Activated naive CD8-positive, alpha-beta T cell treated with anti-CD3 and anti-CD28 coated beads, Interleukin-2, amount 50 U/mL, for 24 hours (primary cell): ENCODE data around the gene LILRB2.
"Not testable (repeated sequence)": the region's sequence is repeated elsewhere in the genome, so short reads cannot be mapped to it uniquely, and the experiment has no call there.

Experiments
- ATAC-seq: fragments of 150-1000 bp; cut with Tn5 transposase; one replicate; pipeline ENCODE4 v1.10.0; 2021
- DNase-seq: peaks from one replicate; pipeline ENCODE4 v3.0.0; 2021
- H3K27ac Mint-ChIP-seq: one replicate; pipeline ENCODE4 v1.8.0; 2021; ENCODE audit warnings: mild to moderate bottlenecking, mixed read lengths
- H3K27me3 Mint-ChIP-seq: one replicate; pipeline ENCODE4 v1.8.0; 2021; ENCODE audit warnings: mixed read lengths
- H3K36me3 Mint-ChIP-seq: one replicate; pipeline ENCODE4 v1.8.0; 2021; ENCODE audit warnings: low read depth, mixed read lengths
- H3K4me1 Mint-ChIP-seq: one replicate; pipeline ENCODE4 v1.8.0; 2021; ENCODE audit warnings: mixed read lengths
- H3K4me3 Mint-ChIP-seq: one replicate; pipeline ENCODE4 v1.8.0; 2021; ENCODE audit warnings: mild to moderate bottlenecking, moderate library complexity, mixed read lengths
- H3K9me3 Mint-ChIP-seq: one replicate; pipeline ENCODE4 v1.8.0; 2021; ENCODE audit warnings: mixed read lengths

The LILRB2 gene

DNA sequence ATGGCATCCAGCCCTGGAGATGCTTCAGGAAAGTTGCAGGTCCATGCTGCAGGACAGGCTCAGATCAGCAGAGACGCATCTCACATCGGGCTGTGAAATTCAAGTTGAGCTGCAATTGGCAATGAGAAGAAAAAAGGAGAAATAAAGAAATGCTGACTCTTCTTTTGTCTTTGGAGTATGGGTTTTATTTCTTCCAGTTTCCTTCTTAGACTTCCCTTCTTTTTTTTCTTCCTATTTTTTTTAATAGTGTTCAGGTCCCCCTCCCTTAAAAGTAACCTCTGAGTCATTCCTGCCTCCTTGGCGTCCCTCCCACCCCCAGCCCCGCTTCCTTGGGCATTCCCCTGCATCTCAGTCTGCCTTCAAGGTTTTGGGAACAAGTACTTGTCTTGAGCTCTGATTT, 9.3 kb downstream of the LILRB2 start:
- H3K9me3 Mint-ChIP-seq, H3K4me1 Mint-ChIP-seq, H3K36me3 Mint-ChIP-seq, H3K4me3 Mint-ChIP-seq, DNase-seq, H3K27ac Mint-ChIP-seq, ATAC-seq: not testable (repeated sequence)
- H3K27me3 Mint-ChIP-seq: peaks cover 27% of the 10 kb centered on the region

DNA sequence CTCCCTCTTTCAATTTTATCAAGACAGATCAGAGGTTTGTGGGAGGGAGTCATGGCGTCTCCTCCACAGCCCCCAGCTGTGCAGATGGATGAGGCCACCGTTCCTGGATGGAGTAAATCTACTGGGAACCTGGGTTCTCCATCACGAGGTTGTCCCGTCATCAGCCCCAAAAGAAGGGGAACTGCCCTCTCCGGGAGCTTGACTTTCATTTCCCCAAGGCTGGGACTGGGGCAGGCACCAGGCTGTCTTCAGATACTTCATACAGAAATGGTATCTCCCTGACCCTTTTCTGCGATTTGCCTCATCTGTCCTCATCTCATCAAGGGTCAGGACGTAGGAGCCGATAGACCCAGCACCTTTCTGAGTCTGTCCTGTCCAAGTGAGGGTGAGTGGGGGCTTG, 9.8 kb downstream of the LILRB2 start:
- DNase-seq (no peak), ATAC-seq (no peak)
- Mint-ChIP-seq H3K36me3 (no peaks in the 10 kb centered on the region), H3K9me3 (no peaks in the 10 kb centered on the region), H3K27ac (no peak overlapping the region), H3K27me3 (peaks cover 26% of the 10 kb centered on the region), H3K4me1 (no peaks in the 10 kb centered on the region), H3K4me3 (no peak overlapping the region)

DNA sequence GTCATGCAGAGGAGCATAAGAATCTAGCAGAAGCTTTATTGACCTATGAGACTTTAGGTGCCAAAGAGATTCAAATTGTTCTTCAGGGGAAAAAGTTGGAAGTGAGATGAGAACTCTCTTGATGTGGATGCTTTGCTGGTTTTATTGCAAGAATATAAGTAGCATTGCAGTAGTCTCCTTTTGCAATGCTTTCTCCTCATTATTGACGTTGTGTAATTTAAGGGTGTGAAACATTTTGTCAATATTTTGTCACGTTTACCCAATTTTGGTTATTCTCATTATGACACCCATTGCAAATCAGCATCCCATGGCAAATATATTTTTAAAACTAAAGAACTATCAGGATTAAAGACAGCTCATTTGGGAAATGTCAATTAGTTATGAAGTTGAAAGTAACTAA, 12.0 kb downstream of the LILRB2 start:
- no peak overlapping the region for H3K27ac Mint-ChIP-seq
- no peaks in the 10 kb centered on the region for H3K4me1 Mint-ChIP-seq
- no peaks in the 10 kb centered on the region for H3K36me3 Mint-ChIP-seq
- DNase-seq (no peak), ATAC-seq (no peak)
- H3K9me3 Mint-ChIP-seq: no peaks in the 10 kb centered on the region
- peaks cover 31% of the 10 kb centered on the region for H3K27me3 Mint-ChIP-seq
- no peak overlapping the region for H3K4me3 Mint-ChIP-seq

DNA sequence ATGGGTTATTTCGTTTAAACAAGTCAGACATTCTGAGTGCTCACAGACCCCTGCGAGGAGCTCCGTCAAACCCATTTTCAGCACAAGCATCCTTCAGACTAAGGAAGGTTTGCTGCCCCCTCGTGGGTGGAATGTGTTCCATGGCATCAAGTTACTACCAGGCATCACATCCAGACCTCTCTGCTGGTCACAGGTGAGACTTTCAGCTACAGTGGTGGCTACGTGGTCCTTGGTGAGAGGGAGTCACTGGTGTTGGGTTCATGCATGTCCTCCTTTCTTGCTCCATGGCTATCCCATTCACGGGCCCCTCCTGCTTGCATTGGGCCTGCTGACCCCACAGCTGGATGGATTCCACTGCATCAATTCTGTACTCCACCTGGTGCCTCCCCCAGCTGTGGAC, 14.8 kb downstream of the LILRB2 start:
- Mint-ChIP-seq H3K36me3 (no peaks in the 10 kb centered on the region), H3K9me3 (no peaks in the 10 kb centered on the region), H3K4me3 (no peak overlapping the region), H3K27me3 (peaks cover 22% of the 10 kb centered on the region), H3K27ac (no peak overlapping the region), H3K4me1 (no peaks in the 10 kb centered on the region)
- ATAC-seq (peak; percentile 59), DNase-seq (peak; percentile 79)

DNA sequence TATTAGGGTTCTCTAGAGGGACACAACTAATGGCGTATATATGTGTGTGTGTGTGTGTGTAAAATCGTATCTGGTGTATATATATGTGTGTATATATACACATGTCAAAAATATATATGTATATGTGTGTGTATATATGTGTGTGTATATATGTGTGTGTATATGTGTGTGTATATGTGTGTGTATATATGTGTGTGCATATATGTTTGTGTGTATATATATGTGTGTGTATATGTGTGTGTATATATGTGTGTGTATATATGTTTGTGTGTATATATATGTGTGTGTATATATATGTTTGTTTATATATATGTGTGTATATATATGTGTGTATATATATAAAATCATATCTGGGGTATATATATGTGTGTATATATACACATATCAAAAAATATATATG, 18.4 kb downstream of the LILRB2 start:
- no peaks in the 10 kb centered on the region for H3K4me1 Mint-ChIP-seq
- no peak overlapping the region for H3K27ac Mint-ChIP-seq
- DNase-seq (no peak), ATAC-seq (no peak)
- peaks cover 22% of the 10 kb centered on the region for H3K27me3 Mint-ChIP-seq
- no peaks in the 10 kb centered on the region for H3K9me3 Mint-ChIP-seq
- no peaks in the 10 kb centered on the region for H3K36me3 Mint-ChIP-seq
- H3K4me3 Mint-ChIP-seq: no peak overlapping the region

DNA sequence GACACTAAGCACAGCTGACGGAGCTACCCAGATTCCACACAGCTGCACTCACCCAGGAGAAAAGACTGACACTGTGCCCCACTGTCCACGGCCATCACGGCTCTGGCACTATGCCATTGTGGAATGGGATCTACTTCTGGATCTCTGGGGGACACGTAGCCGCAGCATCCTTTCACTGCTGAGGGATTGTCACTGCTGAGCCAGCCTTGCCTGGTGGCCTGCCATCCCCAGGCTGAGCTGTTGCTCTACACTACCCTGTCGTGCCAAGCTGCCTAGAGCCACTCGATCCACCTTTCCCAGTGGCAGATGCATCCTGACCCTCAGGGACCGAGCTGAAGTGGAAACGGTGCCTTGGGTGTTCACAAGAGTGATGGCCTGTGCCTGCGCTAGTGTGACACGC, 18.8 kb downstream of the LILRB2 start:
- Mint-ChIP-seq H3K9me3 (no peaks in the 10 kb centered on the region), H3K27ac (no peak overlapping the region), H3K4me1 (no peaks in the 10 kb centered on the region), H3K4me3 (no peak overlapping the region), H3K36me3 (no peaks in the 10 kb centered on the region), H3K27me3 (peaks cover 24% of the 10 kb centered on the region)
- ATAC-seq: no peak
- no peak for DNase-seq

DNA sequence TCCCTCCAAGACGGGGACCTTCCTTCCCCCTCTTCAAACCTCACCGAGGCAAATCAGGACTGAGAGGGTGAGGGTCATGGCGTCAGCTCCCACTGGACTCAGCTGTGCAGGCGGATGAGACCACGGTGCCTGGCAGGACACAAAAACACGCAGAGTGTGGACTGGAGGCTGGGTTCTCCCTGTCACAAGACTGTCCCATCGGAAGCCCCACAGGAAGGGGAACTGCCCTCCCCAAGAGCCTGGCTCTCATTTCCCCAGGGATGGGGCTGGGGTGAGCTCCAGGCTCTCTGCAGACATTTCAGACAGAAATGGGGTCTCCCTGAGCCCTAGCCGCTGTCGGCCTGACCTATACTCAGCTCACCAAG, 23.8 kb downstream of the LILRB2 start, which contains the start of gene LILRB5:
Gene LILRB5, minus strand, starts transcription at position 158 of the 365 bp plus-strand sequence. Its CDS starts 80 bp downstream, at position 78.
- no peaks in the 10 kb centered on the region for H3K9me3 Mint-ChIP-seq
- H3K4me1 Mint-ChIP-seq: no peaks in the 10 kb centered on the region

DNA sequence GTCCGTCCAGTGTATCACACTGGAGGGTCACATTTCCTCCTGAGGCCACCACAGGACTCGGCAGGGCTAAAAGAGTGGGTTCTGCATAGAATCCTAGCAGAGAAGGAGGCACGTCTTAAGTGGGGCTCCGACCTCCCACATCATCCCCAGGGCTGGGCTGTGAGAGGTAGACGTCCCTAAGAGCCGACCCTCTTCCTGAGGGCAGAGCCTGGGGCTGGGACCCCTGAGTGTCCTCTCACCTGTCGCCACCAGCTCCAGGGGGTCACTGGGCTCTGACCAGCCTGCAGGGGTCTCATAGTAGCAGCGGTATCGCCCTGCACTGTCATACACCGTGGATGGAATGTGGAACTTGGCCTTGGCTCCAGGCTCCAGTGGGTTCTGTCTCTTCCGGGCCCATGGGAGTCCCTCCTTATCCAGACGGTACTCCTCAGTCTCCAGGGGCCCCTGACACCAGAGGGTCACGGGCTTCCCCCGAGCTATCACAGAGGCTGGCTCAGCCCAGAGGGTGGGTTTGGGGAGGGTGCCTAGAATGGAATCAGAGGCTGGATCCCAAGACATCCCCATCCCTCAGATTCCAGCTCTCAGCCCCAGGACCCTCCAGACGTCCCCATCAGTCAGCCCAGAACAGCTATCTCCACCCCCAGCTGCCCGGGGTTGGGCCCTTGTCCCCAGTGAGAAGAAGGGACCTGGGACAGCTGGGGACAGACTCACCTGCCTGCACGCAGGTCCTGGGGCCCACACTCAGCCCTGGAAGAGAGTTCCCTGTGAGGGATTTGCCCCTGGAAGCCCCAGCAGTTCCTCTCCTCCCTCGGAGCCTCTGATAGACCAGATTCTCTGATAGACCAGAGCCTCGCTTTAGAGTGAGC, 24.4 kb downstream of the LILRB2 start:
- H3K27ac Mint-ChIP-seq: no peak overlapping the region
- ATAC-seq: no peak
- DNase-seq: no peak
- no peaks in the 10 kb centered on the region for H3K36me3 Mint-ChIP-seq
- no peak overlapping the region for H3K4me3 Mint-ChIP-seq
- no peaks in the 10 kb centered on the region for H3K9me3 Mint-ChIP-seq
- no peaks in the 10 kb centered on the region for H3K4me1 Mint-ChIP-seq
- H3K27me3 Mint-ChIP-seq: peaks cover 18% of the 10 kb centered on the region

More for the DNA sequence above, 23.8 kb downstream of the LILRB2 start, which contains the start of gene LILRB5:
- ATAC-seq (no peak), DNase-seq (no peak)
- Mint-ChIP-seq H3K27me3 (peaks cover 22% of the 10 kb centered on the region), H3K4me3 (no peak within 1 kb of the TSS), H3K27ac (no peak within 1 kb of the TSS), H3K36me3 (no peaks in the 10 kb centered on the region)

DNA sequence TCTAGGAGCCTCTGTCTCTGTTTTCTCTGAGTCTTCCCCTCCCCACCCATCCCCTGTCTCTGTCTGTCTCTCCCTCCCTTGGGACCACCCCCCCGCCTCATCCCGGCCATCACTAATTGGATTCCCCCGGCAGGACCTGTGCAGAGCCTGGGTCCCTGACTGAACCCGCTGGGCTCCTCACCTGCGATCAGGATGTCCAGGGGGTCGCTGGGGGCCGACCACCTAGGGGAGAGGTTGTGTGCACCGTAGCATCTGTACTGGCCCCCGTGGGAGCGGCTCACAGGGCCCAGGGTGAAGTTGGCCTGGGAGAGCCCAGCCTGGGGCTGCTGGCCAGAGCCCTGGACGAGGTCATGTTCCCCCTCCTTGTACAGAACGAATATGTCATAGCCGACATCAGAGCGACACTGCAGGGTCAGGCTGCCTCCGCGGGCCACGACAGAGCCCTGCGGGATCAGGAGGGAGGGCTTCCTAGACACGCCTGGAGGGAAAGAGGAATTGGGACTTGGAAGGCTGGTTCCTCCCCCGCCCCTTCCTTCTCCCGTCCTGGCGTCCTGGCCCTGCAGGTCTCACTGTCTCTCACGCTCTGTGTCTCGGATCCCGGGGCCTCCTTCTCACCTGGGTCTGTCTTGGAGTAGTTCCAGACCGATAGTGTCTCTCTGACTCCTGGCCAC, 25.7 kb downstream of the LILRB2 start:
- H3K9me3 Mint-ChIP-seq: no peaks in the 10 kb centered on the region
- DNase-seq (no peak), ATAC-seq (no peak)
- no peaks in the 10 kb centered on the region for H3K36me3 Mint-ChIP-seq
- H3K27me3 Mint-ChIP-seq: peaks cover 17% of the 10 kb centered on the region
- no peak overlapping the region for H3K4me3 Mint-ChIP-seq
- H3K27ac Mint-ChIP-seq: no peak overlapping the region
- H3K4me1 Mint-ChIP-seq: no peaks in the 10 kb centered on the region

DNA sequence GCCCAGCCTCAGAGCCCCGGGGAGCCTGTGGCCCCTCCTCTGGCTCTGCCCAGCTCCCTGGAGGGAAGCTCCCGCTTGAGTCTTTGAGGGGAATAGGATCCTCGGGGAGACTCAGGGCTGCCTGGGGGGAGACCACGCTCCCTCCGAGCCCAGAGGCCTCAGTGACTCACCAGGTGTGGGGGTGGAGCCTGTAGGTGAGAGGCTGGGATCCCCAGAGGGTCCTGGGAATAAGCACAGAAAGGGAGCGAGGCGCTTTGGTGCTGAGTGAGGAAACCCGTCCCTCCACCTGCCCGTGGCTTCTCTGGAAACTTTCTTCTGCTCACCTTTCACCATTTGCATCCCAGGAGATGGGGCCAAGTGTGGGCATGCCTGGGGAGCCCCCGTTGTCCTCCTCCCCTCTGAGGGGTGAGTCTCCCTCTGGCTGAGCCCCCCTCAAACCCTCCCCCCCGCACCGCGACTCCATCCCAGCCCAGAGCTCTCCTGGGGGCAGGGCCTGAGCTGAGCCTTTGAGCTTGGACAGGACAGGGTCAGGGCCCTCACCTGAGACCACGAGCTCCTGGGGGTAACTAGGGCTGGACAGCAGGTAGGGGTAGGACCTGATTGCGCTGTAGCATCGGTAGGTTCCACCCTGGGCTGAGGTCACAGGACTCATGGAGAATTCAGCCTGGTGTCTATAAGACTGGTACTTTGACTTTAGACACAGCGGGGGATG, 26.6 kb downstream of the LILRB2 start:
- peaks cover 19% of the 10 kb centered on the region for H3K27me3 Mint-ChIP-seq
- no peaks in the 10 kb centered on the region for H3K36me3 Mint-ChIP-seq
- ATAC-seq (no peak), DNase-seq (no peak)
- no peaks in the 10 kb centered on the region for H3K4me1 Mint-ChIP-seq
- no peaks in the 10 kb centered on the region for H3K9me3 Mint-ChIP-seq
- H3K27ac Mint-ChIP-seq: no peak overlapping the region
- H3K4me3 Mint-ChIP-seq: no peak overlapping the region

DNA sequence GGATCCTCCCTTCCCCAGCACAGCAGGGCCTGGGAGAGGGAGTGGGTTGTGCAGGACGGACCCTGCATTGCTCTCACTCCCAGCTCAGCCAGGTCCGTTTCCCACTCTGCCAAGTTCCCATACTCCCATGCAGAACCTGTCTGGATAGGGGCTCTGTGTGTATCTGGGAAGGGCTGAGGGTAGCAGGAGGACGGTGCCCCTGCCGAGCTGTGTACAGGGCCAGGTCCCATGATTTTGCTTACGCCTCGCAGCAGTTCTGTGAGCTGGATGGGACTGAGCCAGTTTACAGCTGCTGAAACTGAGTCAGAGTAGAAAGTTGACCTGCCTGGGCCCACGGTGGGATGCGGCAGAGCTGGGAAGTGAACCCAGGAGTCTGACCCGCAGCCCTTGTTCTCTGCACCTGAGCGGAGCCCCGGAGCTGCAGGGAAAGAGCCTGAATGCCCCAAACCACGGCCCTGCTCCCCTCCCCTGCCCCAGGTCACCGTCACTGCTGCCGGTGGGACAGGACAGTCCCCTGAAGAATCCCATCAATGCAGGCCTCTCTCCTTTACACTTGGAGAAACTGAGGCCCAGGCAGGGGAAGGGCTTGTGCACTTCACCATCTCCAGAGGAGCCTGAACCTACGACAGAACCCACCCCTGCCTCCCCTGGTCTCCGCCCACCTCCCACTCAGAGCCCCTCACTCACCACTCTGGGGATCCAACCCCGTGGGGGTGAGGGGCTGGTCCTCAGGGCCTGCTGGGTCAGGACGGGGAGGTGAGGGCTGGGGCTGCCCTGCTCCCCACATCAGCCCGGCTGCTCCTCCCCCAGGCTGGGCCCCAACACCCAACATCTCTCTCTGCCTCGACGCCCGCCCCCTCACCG, 27.3 kb downstream of the LILRB2 start:
- Mint-ChIP-seq H3K4me1 (no peaks in the 10 kb centered on the region), H3K4me3 (no peak overlapping the region), H3K27me3 (peaks cover 17% of the 10 kb centered on the region), H3K9me3 (no peaks in the 10 kb centered on the region), H3K27ac (no peak overlapping the region), H3K36me3 (no peaks in the 10 kb centered on the region)
- DNase-seq (no peak), ATAC-seq (no peak)

DNA sequence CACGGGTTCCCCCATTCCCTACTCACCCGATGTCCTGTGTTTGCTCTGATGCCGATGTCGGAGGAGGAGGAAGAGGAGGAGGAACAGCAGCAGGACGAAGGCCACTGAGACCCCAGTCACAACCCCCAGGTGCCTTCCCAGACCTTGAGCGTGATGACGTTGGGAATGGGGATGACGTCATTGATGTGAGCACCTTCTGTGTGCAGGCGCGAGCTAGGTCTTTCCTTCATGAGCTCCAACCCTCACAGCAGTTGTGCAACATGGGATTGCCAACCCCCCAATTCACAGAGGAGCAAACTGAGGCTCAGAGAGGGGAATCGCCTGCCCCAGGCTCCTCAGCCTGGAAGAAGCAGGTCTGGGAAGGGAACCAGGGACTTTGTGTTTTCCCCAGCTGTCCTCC, 28.1 kb downstream of the LILRB2 start:
- peaks cover 16% of the 10 kb centered on the region for H3K27me3 Mint-ChIP-seq
- no peak for DNase-seq
- no peaks in the 10 kb centered on the region for H3K9me3 Mint-ChIP-seq
- H3K27ac Mint-ChIP-seq: no peak overlapping the region
- H3K4me1 Mint-ChIP-seq: peaks cover 7% of the 10 kb centered on the region
- H3K4me3 Mint-ChIP-seq: no peak overlapping the region
- ATAC-seq: no peak
- no peaks in the 10 kb centered on the region for H3K36me3 Mint-ChIP-seq

DNA sequence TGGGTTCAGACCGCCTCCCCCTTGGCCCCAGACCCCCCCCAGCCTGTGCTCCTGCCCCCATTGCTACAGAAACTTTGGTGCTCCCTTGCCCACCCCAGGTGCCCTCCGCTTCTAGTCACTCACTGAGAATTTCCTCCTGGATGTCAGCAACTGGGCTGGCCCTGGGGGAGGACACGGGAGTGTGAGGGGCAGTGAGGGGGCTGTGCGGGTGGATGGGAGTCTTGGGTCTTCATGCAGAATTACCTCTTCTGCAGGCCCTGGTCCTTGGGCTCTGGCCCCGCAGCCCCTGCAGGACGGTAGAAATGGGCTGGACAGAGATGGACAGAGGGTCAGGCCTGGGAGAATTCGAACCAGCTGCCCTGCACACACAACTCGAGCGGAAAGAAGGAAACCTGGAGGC, 28.7 kb downstream of the LILRB2 start:
- Mint-ChIP-seq H3K27me3 (peaks cover 11% of the 10 kb centered on the region), H3K36me3 (no peaks in the 10 kb centered on the region), H3K4me1 (peaks cover 11% of the 10 kb centered on the region), H3K4me3 (no peak overlapping the region), H3K9me3 (no peaks in the 10 kb centered on the region), H3K27ac (no peak overlapping the region)
- ATAC-seq (no peak), DNase-seq (no peak)

DNA sequence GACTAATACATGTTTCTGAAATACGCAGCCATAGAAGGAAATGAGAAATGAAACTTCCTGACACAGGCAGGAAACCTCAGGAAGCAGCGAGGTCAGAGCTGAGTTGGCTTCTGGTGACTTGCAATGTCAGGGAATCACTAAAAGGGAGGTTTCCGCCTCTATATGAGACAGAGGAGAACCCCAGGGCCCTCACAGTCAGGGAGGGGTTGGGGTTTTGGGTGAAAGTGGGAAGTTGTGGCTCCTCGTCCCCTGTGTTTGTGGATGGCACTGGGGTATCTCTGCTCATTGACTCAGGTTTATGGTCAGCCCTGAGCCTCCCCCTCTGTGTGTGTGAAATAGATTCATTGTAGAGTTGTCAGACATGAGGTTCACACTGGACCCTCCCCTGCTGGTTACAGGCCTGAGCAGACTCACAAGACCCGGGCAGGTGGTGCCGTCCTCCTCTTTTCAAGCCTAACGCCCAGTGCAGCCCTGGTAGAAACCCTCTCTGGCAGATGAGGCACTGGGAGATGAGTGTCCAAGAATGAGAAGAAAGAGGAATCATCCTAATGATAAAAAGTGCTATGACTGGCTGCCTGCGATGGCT, 32.8 kb downstream of the LILRB2 start:
- Mint-ChIP-seq H3K4me1 (peaks cover 11% of the 10 kb centered on the region), H3K27ac (no peak overlapping the region), H3K9me3 (no peaks in the 10 kb centered on the region), H3K4me3 (no peak overlapping the region), H3K36me3 (no peaks in the 10 kb centered on the region), H3K27me3 (peaks cover 17% of the 10 kb centered on the region)
- DNase-seq: peak; percentile 38
- ATAC-seq: peak; percentile 92
